ENCODE data around the gene SPPL2A. TPM values are rescaled to one million over a fixed set of nuclear protein-coding genes. Genes with fewer than 3 reads are reported as not detected.

Gene SPPL2A
- total RNA-seq, 1 experiment from 2014 or later: 38.6 TPM

DNA sequence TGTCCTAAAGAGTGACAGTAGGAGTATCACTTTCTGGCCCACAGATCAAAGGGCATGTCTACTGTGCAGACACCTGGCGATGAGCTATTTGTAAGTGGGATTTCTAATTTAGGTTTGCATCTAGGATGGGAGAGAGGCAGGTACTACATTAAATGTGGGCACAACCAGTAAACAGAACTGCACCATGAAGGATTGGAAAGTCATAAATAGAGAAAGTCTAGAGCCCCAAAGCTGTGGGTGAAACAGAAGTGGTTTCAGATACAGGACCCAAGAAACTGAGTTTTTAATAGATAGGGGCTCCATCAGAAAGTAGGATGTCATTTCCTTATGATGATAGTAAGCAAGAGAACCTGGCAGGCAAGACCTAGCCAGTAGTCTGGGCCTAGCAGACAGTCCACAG lies 35.2 kb upstream of the SPPL2A start (continued):
- TF ChIP-seq, protein P1, sequence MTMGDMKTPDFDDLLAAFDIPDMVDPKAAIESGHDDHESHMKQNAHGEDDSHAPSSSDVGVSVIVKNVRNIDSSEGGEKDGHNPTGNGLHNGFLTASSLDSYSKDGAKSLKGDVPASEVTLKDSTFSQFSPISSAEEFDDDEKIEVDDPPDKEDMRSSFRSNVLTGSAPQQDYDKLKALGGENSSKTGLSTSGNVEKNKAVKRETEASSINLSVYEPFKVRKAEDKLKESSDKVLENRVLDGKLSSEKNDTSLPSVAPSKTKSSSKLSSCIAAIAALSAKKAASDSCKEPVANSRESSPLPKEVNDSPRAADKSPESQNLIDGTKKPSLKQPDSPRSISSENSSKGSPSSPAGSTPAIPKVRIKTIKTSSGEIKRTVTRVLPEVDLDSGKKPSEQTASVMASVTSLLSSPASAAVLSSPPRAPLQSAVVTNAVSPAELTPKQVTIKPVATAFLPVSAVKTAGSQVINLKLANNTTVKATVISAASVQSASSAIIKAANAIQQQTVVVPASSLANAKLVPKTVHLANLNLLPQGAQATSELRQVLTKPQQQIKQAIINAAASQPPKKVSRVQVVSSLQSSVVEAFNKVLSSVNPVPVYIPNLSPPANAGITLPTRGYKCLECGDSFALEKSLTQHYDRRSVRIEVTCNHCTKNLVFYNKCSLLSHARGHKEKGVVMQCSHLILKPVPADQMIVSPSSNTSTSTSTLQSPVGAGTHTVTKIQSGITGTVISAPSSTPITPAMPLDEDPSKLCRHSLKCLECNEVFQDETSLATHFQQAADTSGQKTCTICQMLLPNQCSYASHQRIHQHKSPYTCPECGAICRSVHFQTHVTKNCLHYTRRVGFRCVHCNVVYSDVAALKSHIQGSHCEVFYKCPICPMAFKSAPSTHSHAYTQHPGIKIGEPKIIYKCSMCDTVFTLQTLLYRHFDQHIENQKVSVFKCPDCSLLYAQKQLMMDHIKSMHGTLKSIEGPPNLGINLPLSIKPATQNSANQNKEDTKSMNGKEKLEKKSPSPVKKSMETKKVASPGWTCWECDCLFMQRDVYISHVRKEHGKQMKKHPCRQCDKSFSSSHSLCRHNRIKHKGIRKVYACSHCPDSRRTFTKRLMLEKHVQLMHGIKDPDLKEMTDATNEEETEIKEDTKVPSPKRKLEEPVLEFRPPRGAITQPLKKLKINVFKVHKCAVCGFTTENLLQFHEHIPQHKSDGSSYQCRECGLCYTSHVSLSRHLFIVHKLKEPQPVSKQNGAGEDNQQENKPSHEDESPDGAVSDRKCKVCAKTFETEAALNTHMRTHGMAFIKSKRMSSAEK (CRISPR knock-in tag; IDR thresholded peaks at IDR 0.05; ENCODE audit: borderline replicate concordance): no peak
- TF ChIP-seq FOXP1 (CRISPR knock-in tag; IDR thresholded peaks at IDR 0.05; ENCODE audit: borderline replicate concordance): no peak

DNA sequence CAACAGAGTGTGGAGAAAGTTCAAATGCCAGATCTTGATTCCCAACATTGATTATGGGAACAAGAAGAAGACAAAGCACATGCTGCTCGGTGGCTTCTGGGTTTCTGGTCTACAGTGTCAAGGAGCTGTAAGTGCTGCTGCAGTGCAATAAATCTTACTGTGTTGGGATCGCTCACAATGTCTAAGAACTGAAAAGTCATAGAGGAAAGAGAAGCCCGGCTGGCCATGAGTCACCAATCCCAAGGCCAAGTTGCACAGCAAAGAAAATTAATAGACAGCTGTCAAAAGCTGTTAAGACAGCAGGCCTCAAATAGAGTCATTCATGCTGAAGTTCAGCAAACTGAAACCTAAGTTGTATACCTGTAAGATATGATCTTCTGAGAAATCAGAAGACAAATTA lies 33.2 kb upstream of the SPPL2A start:
- H3K27me3 Mint-ChIP-seq (ENCODE audit: low read depth): no peaks in the 10 kb centered on the region
- no peaks in the 10 kb centered on the region for H3K36me3 Mint-ChIP-seq
- H3K27ac Mint-ChIP-seq: 0 out of 2 replicates have a peak overlapping the region, but pooled peaks have one; percentile 27
- POLR2A ChIA-PET: no interaction called here
- no peaks in the 10 kb centered on the region for H3K4me1 Mint-ChIP-seq
- no peak for ATAC-seq
- no peak overlapping the region for H3K4me3 Mint-ChIP-seq
- no peaks in the 10 kb centered on the region for H3K9me3 Mint-ChIP-seq
- no peak for DNase-seq (ENCODE audit: low spot score)
- TF ChIP-seq ZNF396 (CRISPR knock-in tag; IDR thresholded peaks at IDR 0.05; ENCODE audit: borderline replicate concordance) (no peak), CREM (CRISPR knock-in tag; IDR thresholded peaks at IDR 0.05) (no peak), OVOL2 (CRISPR knock-in tag; IDR thresholded peaks at IDR 0.05; ENCODE audit: borderline replicate concordance) (no peak), HMGA2 (CRISPR knock-in tag; IDR thresholded peaks at IDR 0.05) (no peak)
- TF ChIP-seq, protein P2, sequence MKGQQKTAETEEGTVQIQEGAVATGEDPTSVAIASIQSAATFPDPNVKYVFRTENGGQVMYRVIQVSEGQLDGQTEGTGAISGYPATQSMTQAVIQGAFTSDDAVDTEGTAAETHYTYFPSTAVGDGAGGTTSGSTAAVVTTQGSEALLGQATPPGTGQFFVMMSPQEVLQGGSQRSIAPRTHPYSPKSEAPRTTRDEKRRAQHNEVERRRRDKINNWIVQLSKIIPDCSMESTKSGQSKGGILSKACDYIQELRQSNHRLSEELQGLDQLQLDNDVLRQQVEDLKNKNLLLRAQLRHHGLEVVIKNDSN (CRISPR knock-in tag; IDR thresholded peaks at IDR 0.05): no peak
- TF ChIP-seq, protein P3, sequence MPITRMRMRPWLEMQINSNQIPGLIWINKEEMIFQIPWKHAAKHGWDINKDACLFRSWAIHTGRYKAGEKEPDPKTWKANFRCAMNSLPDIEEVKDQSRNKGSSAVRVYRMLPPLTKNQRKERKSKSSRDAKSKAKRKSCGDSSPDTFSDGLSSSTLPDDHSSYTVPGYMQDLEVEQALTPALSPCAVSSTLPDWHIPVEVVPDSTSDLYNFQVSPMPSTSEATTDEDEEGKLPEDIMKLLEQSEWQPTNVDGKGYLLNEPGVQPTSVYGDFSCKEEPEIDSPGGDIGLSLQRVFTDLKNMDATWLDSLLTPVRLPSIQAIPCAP (CRISPR knock-in tag; IDR thresholded peaks at IDR 0.05): no peak
- TF ChIP-seq, protein P4, sequence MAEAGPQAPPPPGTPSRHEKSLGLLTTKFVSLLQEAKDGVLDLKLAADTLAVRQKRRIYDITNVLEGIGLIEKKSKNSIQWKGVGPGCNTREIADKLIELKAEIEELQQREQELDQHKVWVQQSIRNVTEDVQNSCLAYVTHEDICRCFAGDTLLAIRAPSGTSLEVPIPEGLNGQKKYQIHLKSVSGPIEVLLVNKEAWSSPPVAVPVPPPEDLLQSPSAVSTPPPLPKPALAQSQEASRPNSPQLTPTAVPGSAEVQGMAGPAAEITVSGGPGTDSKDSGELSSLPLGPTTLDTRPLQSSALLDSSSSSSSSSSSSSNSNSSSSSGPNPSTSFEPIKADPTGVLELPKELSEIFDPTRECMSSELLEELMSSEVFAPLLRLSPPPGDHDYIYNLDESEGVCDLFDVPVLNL (CRISPR knock-in tag; IDR thresholded peaks at IDR 0.05; ENCODE audit: borderline replicate concordance, low read depth): no peak
- TF ChIP-seq, protein P5, sequence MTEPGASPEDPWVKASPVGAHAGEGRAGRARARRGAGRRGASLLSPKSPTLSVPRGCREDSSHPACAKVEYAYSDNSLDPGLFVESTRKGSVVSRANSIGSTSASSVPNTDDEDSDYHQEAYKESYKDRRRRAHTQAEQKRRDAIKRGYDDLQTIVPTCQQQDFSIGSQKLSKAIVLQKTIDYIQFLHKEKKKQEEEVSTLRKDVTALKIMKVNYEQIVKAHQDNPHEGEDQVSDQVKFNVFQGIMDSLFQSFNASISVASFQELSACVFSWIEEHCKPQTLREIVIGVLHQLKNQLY (CRISPR knock-in tag; IDR thresholded peaks at IDR 0.05): no peak
- TF ChIP-seq, protein P6, sequence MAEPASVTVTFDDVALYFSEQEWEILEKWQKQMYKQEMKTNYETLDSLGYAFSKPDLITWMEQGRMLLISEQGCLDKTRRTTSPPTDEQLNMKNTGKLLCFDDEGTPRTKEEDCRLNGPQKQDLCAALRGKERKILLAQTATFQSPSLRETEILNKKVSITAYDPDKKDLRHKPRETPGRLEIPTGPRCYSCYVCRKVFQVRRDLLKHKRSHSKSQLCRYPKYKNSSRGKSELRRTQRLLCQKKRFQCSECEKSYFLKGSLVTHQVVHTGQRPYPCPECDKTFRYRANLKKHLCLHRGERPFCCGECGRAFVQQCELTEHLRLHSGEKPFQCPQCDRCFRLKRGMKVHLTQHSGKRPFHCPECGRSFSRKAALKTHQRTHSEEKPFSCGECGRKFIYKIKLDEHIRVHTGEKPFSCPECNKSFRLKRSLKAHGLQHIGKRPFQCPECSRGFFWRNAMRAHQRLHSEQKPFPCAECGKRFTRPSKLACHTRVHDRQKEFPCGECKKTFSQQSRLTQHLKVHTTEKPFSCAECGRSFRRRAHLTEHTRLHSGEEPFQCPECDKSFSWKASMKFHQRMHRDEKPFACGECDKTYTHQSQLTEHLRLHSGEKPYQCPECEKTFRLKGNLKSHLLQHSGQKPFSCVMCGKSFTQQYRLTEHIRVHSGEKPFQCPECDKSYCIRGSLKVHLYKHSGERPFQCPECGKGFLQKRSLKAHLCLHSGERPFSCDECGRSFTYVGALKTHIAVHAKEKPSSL (CRISPR knock-in tag; conservative IDR thresholded peaks at IDR 0.05): no peak
- CTCF ChIA-PET: no interaction called here

DNA sequence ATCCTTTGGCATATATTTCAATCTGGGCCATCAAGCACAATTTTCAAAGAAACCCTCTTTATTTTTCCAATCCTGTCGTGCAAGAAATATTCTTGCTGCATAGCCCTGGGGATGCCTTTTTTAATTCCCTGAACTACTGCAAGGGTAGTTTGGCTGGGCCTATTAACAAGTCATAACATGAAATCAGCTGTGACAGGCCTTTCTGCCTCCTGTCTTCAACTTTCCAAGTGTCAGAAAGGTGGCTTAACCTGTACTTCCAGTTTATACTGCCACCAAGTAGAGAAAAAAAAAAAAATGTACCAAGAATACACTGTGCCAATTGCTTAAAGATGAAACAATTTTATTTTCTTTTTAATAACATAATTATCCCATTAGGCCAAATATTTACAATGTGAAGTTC lies 32.4 kb upstream of the SPPL2A start:
- Mint-ChIP-seq H3K27ac (no peak overlapping the region), H3K4me1 (no peaks in the 10 kb centered on the region), H3K4me3 (no peak overlapping the region), H3K27me3 (ENCODE audit: low read depth) (no peaks in the 10 kb centered on the region), H3K9me3 (no peaks in the 10 kb centered on the region), H3K36me3 (no peaks in the 10 kb centered on the region)
- DNase-seq (ENCODE audit: low spot score): no peak
- ChIA-PET POLR2A (no interaction called here), CTCF (no interaction called here)
- TF ChIP-seq, protein P7, sequence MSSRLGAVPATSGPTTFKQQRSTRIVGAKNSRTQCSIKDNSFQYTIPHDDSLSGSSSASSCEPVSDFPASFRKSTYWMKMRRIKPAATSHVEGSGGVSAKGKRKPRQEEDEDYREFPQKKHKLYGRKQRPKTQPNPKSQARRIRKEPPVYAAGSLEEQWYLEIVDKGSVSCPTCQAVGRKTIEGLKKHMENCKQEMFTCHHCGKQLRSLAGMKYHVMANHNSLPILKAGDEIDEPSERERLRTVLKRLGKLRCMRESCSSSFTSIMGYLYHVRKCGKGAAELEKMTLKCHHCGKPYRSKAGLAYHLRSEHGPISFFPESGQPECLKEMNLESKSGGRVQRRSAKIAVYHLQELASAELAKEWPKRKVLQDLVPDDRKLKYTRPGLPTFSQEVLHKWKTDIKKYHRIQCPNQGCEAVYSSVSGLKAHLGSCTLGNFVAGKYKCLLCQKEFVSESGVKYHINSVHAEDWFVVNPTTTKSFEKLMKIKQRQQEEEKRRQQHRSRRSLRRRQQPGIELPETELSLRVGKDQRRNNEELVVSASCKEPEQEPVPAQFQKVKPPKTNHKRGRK (CRISPR knock-in tag; IDR thresholded peaks at IDR 0.05; ENCODE audit: borderline replicate concordance): no peak
- TF ChIP-seq, protein P8, sequence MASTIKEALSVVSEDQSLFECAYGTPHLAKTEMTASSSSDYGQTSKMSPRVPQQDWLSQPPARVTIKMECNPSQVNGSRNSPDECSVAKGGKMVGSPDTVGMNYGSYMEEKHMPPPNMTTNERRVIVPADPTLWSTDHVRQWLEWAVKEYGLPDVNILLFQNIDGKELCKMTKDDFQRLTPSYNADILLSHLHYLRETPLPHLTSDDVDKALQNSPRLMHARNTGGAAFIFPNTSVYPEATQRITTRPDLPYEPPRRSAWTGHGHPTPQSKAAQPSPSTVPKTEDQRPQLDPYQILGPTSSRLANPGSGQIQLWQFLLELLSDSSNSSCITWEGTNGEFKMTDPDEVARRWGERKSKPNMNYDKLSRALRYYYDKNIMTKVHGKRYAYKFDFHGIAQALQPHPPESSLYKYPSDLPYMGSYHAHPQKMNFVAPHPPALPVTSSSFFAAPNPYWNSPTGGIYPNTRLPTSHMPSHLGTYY (CRISPR knock-in tag; IDR thresholded peaks at IDR 0.05): no peak
- TF ChIP-seq NFE2L1 (CRISPR knock-in tag; IDR thresholded peaks at IDR 0.05) (no peak), ZNF396 (CRISPR knock-in tag; IDR thresholded peaks at IDR 0.05; ENCODE audit: borderline replicate concordance) (no peak), RELA (CRISPR knock-in tag; IDR thresholded peaks at IDR 0.05; ENCODE audit: borderline replicate concordance) (no peak), NR1H2 (CRISPR knock-in tag; IDR thresholded peaks at IDR 0.05) (no peak), FOXJ3 (CRISPR knock-in tag; IDR thresholded peaks at IDR 0.05; ENCODE audit: borderline replicate concordance) (no peak), JUN (CRISPR knock-in tag; IDR thresholded peaks at IDR 0.05) (no peak), GTF2I (CRISPR knock-in tag; conservative IDR thresholded peaks at IDR 0.05) (no peak)
- ATAC-seq: no peak

All from WTC11 (cell line).